GM23338 (cell line): ENCODE data around the gene SYNPO2. TPM values are rescaled to one million over a fixed set of nuclear protein-coding genes. Genes with fewer than 3 reads are reported as not detected.

Experiments
- ATAC-seq: fragments of 200-7000 bp; cut with Tn5 transposase; 3 replicates; pipeline ENCODE4 v1.9.1; 2020
- DNase-seq: peaks from one replicate; pipeline ENCODE4 v3.0.0-alpha.2; 2015; ENCODE audit warnings: low spot score
- H2AFZ ChIP-seq: fragments of 200-600 bp; sonication (generic); 2 replicates; pipeline ENCODE4 v1.8.0; 2016; ENCODE audit warnings: antibody characterized with exemption, mild to moderate bottlenecking, moderate library complexity
- H3F3A ChIP-seq: fragments of 200-600 bp; sonication (generic); replicated peaks from 2 replicates; pipeline ENCODE4 v1.8.0; 2017; ENCODE audit warnings: antibody characterized with exemption, mixed run types, low read depth
- H3K27ac ChIP-seq: fragments of 200-600 bp; sonication (generic); 2 replicates; pipeline ENCODE4 v1.6.1; 2016; ENCODE audit warnings: low read depth
- H3K27me3 ChIP-seq: fragments of 200-600 bp; sonication (generic); 2 replicates; pipeline ENCODE4 v1.8.0; 2016; ENCODE audit warnings: mild to moderate bottlenecking, mixed run types, moderate library complexity; ENCODE audit not compliant: insufficient read depth
- H3K36me3 ChIP-seq: fragments of 200-600 bp; sonication (generic); 2 replicates; pipeline ENCODE4 v1.8.0; 2016; ENCODE audit warnings: mild to moderate bottlenecking; ENCODE audit not compliant: insufficient read depth
- H3K4me1 ChIP-seq: fragments of 200-600 bp; sonication (generic); 2 replicates; pipeline ENCODE4 v1.8.0; 2016; ENCODE audit warnings: mild to moderate bottlenecking, moderate library complexity; ENCODE audit not compliant: insufficient read depth
- H3K4me2 ChIP-seq: fragments of 200-600 bp; sonication (generic); 2 replicates; pipeline ENCODE4 v1.7.1; 2017; ENCODE audit warnings: mixed run types
- H3K4me3 ChIP-seq: fragments of 200-600 bp; sonication (generic); 2 replicates; pipeline ENCODE4 v1.6.1; 2016; ENCODE audit warnings: mixed run types
- H3K79me2 ChIP-seq: fragments of 200-600 bp; sonication (generic); replicated peaks from 2 replicates; pipeline ENCODE4 v1.8.0; 2017; ENCODE audit warnings: mild to moderate bottlenecking; ENCODE audit not compliant: insufficient read depth
- H3K9me2 ChIP-seq: fragments of 200-600 bp; sonication (generic); 2 replicates; pipeline ENCODE4 v1.8.0; 2017; ENCODE audit not compliant: insufficient read depth
- H4K20me1 ChIP-seq: fragments of 200-600 bp; sonication (generic); replicated peaks from 2 replicates; pipeline ENCODE4 v1.8.0; 2017; ENCODE audit warnings: mild to moderate bottlenecking; ENCODE audit not compliant: insufficient read depth
- H3K27ac Mint-ChIP-seq: 2 replicates; pipeline ENCODE4 v1.8.0; 2020; ENCODE audit warnings: inconsistent platforms, mild to moderate bottlenecking, moderate library complexity, mixed read lengths
- H3K27me3 Mint-ChIP-seq: 3 replicates; pipeline ENCODE4 v1.8.0; 2022; ENCODE audit warnings: low read depth, mild to moderate bottlenecking, moderate library complexity, mixed read lengths, inconsistent platforms; ENCODE audit not compliant: insufficient read depth, poor library complexity
- H3K36me3 Mint-ChIP-seq: 3 replicates; pipeline ENCODE4 v1.8.0; 2021; ENCODE audit warnings: low read depth, mild to moderate bottlenecking, inconsistent platforms, moderate library complexity, mixed read lengths
- H3K4me1 Mint-ChIP-seq: 3 replicates; pipeline ENCODE4 v1.8.0; 2020; ENCODE audit warnings: mild to moderate bottlenecking, inconsistent platforms, mixed read lengths
- H3K4me3 Mint-ChIP-seq: 3 replicates; pipeline ENCODE4 v1.8.0; 2021; ENCODE audit warnings: moderate library complexity, mild to moderate bottlenecking, inconsistent platforms, mixed read lengths
- H3K9me3 Mint-ChIP-seq: 3 replicates; pipeline ENCODE4 v1.8.0; 2020; ENCODE audit warnings: moderate library complexity, mild to moderate bottlenecking, inconsistent platforms, mixed read lengths
- CREB1 ChIP-seq: fragments of 250-450 bp; sonication (Bioruptor Pico); IDR thresholded peaks from 2 replicates; pipeline ENCODE4 v1.5.0; 2020; ENCODE audit warnings: low read depth, mild to moderate bottlenecking, moderate library complexity
- EZH2 ChIP-seq: fragments of 200-600 bp; sonication (generic); IDR thresholded peaks from one replicate; pipeline ENCODE4 v1.8.0; 2017; ENCODE audit warnings: antibody characterized with exemption, mild to moderate bottlenecking, low read depth; ENCODE audit not compliant: unreplicated experiment
- EZH2phosphoT487 ChIP-seq: fragments of 200-600 bp; sonication (generic); IDR thresholded peaks from one replicate; pipeline ENCODE4 v1.8.1; 2018; ENCODE audit warnings: antibody characterized with exemption; ENCODE audit not compliant: unreplicated experiment
- JUNB ChIP-seq: IDR thresholded peaks from one replicate; pipeline ENCODE4 v1.6.1; 2016; ENCODE audit warnings: antibody characterized with exemption; ENCODE audit not compliant: unreplicated experiment
- NANOG ChIP-seq: IDR thresholded peaks from 2 replicates; pipeline ENCODE4 v1.6.1; 2016; ENCODE audit warnings: antibody characterized with exemption, borderline replicate concordance
- POLR2AphosphoS5 ChIP-seq: IDR thresholded peaks from 2 replicates; pipeline ENCODE4 v1.6.1; 2016; ENCODE audit warnings: antibody characterized with exemption, low read depth
- STAT1 ChIP-seq: IDR thresholded peaks from one replicate; pipeline ENCODE4 v1.6.1; 2016; ENCODE audit warnings: antibody characterized with exemption; ENCODE audit not compliant: unreplicated experiment
- ZNF114 ChIP-seq: fragments of 250-450 bp; sonication (Bioruptor Pico); IDR thresholded peaks from 2 replicates; pipeline ENCODE4 v1.5.0; 2020; ENCODE audit warnings: mild to moderate bottlenecking, moderate library complexity
- ZNF331 ChIP-seq: fragments of 250-450 bp; sonication (Bioruptor Pico); IDR thresholded peaks from 2 replicates; pipeline ENCODE4 v1.5.0; 2020; ENCODE audit warnings: low read depth, mild to moderate bottlenecking, moderate library complexity
- ZNF462 ChIP-seq: fragments of 250-450 bp; sonication (Bioruptor Pico); IDR thresholded peaks from 2 replicates; pipeline ENCODE4 v1.5.0; 2020; ENCODE audit warnings: mild to moderate bottlenecking, moderate library complexity
- polyA plus RNA-seq: library from polyadenylated mRNA; unstranded; fragments of >200 nt; fragmentation: Nextera tagmentation; extraction: Ambion mirVana; gene quantifications from 2 replicates; pipeline ENCODE4 v1.2.1, GENCODE V29; 2016
- total RNA-seq: library from RNA; depleted of rRNA; stranded (reverse); fragments of >200 nt; shearing (Covaris generic); gene quantifications from 2 replicates; pipeline ENCODE4 v1.2.3, GENCODE V29; 2014
- TF ChIP-seq, protein P1 (sequence below): IDR thresholded peaks from 2 replicates; pipeline ENCODE4 v1.6.1; 2016; ENCODE audit warnings: antibody characterized with exemption
- TF ChIP-seq, protein P2 (sequence below): IDR thresholded peaks from one replicate; pipeline ENCODE4 v1.6.1; 2018; ENCODE audit warnings: antibody characterized with exemption; ENCODE audit not compliant: unreplicated experiment
- TF ChIP-seq, protein P3 (sequence below), 2 experiments: fragments of 200-600 bp in 1 of 2; sonication (generic) in 1 of 2; conservative IDR thresholded peaks; 2 replicates each; pipeline versions ENCODE4 v1.5.1 to v1.6.1; 2016 to 2017; ENCODE audit warnings: antibody characterized with exemption in 2 of 2, low read depth in 2 of 2, mild to moderate bottlenecking in 2 of 2, moderate library complexity in 1 of 2

SYNPO2 gene
- total and polyA plus RNA-seq, 2 experiments from 2014 or later: 2.1 to 3.4 TPM

- H3K36me3 ChIP-seq: no peaks in the 10 kb centered on the region
- Mint-ChIP-seq H3K4me1 (peaks cover 6% of the 10 kb centered on the region; the same call in 1 of the 3 replicates), H3K27me3 (no peaks in the 10 kb centered on the region), H3K27ac (no peak overlapping the region), H3K36me3 (no peaks in the 10 kb centered on the region), H3K4me3 (no peak overlapping the region), H3K9me3 (no peaks in the 10 kb centered on the region)
- TF ChIP-seq EZH2phosphoT487 (no peak), POLR2AphosphoS5 (no peak), CREB1 (CRISPR knock-in tag) (no peak), EZH2 (no peak), NANOG (no peak), ZNF331 (CRISPR knock-in tag) (no peak), STAT1 (no peak), ZNF462 (CRISPR knock-in tag) (no peak), JUNB (no peak), ZNF114 (CRISPR knock-in tag) (no peak)
- TF ChIP-seq, protein P1, sequence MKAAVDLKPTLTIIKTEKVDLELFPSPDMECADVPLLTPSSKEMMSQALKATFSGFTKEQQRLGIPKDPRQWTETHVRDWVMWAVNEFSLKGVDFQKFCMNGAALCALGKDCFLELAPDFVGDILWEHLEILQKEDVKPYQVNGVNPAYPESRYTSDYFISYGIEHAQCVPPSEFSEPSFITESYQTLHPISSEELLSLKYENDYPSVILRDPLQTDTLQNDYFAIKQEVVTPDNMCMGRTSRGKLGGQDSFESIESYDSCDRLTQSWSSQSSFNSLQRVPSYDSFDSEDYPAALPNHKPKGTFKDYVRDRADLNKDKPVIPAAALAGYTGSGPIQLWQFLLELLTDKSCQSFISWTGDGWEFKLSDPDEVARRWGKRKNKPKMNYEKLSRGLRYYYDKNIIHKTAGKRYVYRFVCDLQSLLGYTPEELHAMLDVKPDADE: no peak
- TF ChIP-seq, protein P2, sequence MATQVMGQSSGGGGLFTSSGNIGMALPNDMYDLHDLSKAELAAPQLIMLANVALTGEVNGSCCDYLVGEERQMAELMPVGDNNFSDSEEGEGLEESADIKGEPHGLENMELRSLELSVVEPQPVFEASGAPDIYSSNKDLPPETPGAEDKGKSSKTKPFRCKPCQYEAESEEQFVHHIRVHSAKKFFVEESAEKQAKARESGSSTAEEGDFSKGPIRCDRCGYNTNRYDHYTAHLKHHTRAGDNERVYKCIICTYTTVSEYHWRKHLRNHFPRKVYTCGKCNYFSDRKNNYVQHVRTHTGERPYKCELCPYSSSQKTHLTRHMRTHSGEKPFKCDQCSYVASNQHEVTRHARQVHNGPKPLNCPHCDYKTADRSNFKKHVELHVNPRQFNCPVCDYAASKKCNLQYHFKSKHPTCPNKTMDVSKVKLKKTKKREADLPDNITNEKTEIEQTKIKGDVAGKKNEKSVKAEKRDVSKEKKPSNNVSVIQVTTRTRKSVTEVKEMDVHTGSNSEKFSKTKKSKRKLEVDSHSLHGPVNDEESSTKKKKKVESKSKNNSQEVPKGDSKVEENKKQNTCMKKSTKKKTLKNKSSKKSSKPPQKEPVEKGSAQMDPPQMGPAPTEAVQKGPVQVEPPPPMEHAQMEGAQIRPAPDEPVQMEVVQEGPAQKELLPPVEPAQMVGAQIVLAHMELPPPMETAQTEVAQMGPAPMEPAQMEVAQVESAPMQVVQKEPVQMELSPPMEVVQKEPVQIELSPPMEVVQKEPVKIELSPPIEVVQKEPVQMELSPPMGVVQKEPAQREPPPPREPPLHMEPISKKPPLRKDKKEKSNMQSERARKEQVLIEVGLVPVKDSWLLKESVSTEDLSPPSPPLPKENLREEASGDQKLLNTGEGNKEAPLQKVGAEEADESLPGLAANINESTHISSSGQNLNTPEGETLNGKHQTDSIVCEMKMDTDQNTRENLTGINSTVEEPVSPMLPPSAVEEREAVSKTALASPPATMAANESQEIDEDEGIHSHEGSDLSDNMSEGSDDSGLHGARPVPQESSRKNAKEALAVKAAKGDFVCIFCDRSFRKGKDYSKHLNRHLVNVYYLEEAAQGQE: no peak
- TF ChIP-seq, protein P3, sequence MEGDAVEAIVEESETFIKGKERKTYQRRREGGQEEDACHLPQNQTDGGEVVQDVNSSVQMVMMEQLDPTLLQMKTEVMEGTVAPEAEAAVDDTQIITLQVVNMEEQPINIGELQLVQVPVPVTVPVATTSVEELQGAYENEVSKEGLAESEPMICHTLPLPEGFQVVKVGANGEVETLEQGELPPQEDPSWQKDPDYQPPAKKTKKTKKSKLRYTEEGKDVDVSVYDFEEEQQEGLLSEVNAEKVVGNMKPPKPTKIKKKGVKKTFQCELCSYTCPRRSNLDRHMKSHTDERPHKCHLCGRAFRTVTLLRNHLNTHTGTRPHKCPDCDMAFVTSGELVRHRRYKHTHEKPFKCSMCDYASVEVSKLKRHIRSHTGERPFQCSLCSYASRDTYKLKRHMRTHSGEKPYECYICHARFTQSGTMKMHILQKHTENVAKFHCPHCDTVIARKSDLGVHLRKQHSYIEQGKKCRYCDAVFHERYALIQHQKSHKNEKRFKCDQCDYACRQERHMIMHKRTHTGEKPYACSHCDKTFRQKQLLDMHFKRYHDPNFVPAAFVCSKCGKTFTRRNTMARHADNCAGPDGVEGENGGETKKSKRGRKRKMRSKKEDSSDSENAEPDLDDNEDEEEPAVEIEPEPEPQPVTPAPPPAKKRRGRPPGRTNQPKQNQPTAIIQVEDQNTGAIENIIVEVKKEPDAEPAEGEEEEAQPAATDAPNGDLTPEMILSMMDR (conservative IDR thresholded peaks at IDR 0.05; ENCODE audit: low read depth in 2 of 2): no peak
- H3K4me2 ChIP-seq: no peak overlapping the region
- no peaks in the 10 kb centered on the region for H3K79me2 ChIP-seq
- peaks cover 8% of the 10 kb centered on the region; the same call in 1 of the 2 replicates for H3K4me1 ChIP-seq
- H2AFZ ChIP-seq: no peak overlapping the region
- no peak for DNase-seq
- H4K20me1 ChIP-seq: no peaks in the 10 kb centered on the region
- H3K27ac ChIP-seq: no peak overlapping the region
- no peaks in the 10 kb centered on the region for H3K27me3 ChIP-seq
- no peak for ATAC-seq
- H3K9me2 ChIP-seq: no peaks in the 10 kb centered on the region
- H3K4me3 ChIP-seq: no peak overlapping the region
- no peaks in the 10 kb centered on the region; the same call in 1 of the 2 replicates for H3F3A ChIP-seq
These were observed 91.1 kb downstream of the SYNPO2 start for GRCh38 chr4:118979712-118980111.
